GM12878 (cell line): ENCODE measurements around the gene IFT25. TPM values are rescaled to one million over a fixed set of nuclear protein-coding genes. Genes with fewer than 3 reads are reported as not detected.

ENCODE experiments used
- ATAC-seq: fragments of 200-7000 bp; cut with Tn5 transposase; 3 replicates; pipeline ENCODE4 v1.9.1; 2020; ENCODE audit warnings: mild to moderate bottlenecking, moderate library complexity
- BruUV-seq: library from RNA; stranded (reverse); fragments of 400-500 nt; replicated peaks from 2 replicates; lab custom pipeline; 2021; lab: Mats Ljungman, UMichigan
- CTCF ChIA-PET: fragments of 300-600 bp; sonication (Branson Sonifier 250); formaldehyde crosslinking; extraction: SDS; loops from one replicate; lab custom pipeline; 2021; ENCODE audit warnings: inconsistent platforms; lab: Yijun Ruan, JAX
- POLR2A ChIA-PET: fragments of 350-600 bp; formaldehyde crosslinking; extraction: SDS; loops from one replicate; lab custom pipeline; 2021; ENCODE audit warnings: inconsistent platforms; lab: Charles Lee
- RAD21 ChIA-PET: fragments of 300-600 bp; sonication (Branson Sonifier 250); formaldehyde crosslinking; loops from one replicate; lab custom pipeline; 2023; ENCODE audit warnings: antibody characterized with exemption; ENCODE audit not compliant: unreplicated experiment; lab: Charles Lee
- SMC1A ChIA-PET: fragments of 300-600 bp; sonication (Branson Sonifier 250); formaldehyde crosslinking; loops from one replicate; lab custom pipeline; 2023; ENCODE audit not compliant: unreplicated experiment, uncharacterized antibody; lab: Charles Lee
- DNase-seq: peaks from one replicate; pipeline ENCODE4 v3.0.0-alpha.2; 2011; ENCODE audit warnings: low read depth, low spot score
- FAIRE-seq: peaks from 3 replicates; lab custom pipeline; 2011; peaks lifted over from hg19 to GRCh38; lab: Jason Lieb, UNC
- H2AFZ ChIP-seq: 2 replicates; pipeline ENCODE4 v1.6.0; 2011; ENCODE audit warnings: low read depth, low read length, control low read depth; ENCODE audit not compliant: control insufficient read depth
- H3K27ac ChIP-seq: 2 replicates; pipeline ENCODE4 v1.5.1; 2011; ENCODE audit warnings: control low read depth; ENCODE audit not compliant: control insufficient read depth, insufficient read depth
- H3K27me3 ChIP-seq, 2 experiments: replicated peaks in 1 of 2; 2 replicates each; pipeline versions ENCODE4 v1.6.0 to v1.6.1; 2011; ENCODE audit warnings: low read length in 1 of 2; ENCODE audit not compliant: control insufficient read depth in 2 of 2, insufficient read depth in 2 of 2
- H3K36me3 ChIP-seq, 2 experiments: 2 replicates each; pipeline ENCODE4 v1.5.1; 2011; ENCODE audit warnings: low read length in 1 of 2; ENCODE audit not compliant: control insufficient read depth in 2 of 2, insufficient read depth in 2 of 2
- H3K4me1 ChIP-seq: 2 replicates; pipeline ENCODE4 v1.6.1; 2011; ENCODE audit warnings: mild to moderate bottlenecking, low read length, moderate library complexity, mixed read lengths; ENCODE audit not compliant: control insufficient read depth, insufficient read depth
- H3K4me2 ChIP-seq: 2 replicates; pipeline ENCODE4 v1.6.0; 2011; ENCODE audit warnings: control low read depth; ENCODE audit not compliant: control insufficient read depth, insufficient read depth
- H3K4me3 ChIP-seq: fragments of 200-600 bp; sonication (generic); 2 replicates; pipeline ENCODE4 v1.5.1; 2016
- H3K79me2 ChIP-seq: 2 replicates; pipeline ENCODE4 v1.6.0; 2011; ENCODE audit warnings: low read length; ENCODE audit not compliant: control insufficient read depth, insufficient read depth
- H3K9ac ChIP-seq: 2 replicates; pipeline ENCODE4 v1.8.0; 2011; ENCODE audit warnings: low read length, control low read depth, mixed read lengths; ENCODE audit not compliant: control insufficient read depth, insufficient read depth
- H3K9me3 ChIP-seq: replicated peaks from 3 replicates; pipeline ENCODE4 v1.5.1; 2011; ENCODE audit warnings: mild to moderate bottlenecking, low read length; ENCODE audit not compliant: control insufficient read depth, insufficient read depth
- H4K20me1 ChIP-seq: 2 replicates; pipeline ENCODE4 v1.6.0; 2011; ENCODE audit not compliant: control insufficient read depth, insufficient read depth
- IRF4 ChIP-seq: IDR thresholded peaks from 2 replicates; pipeline ENCODE4 v1.6.1; 2011; ENCODE audit warnings: low read depth, low read length
- JUND ChIP-seq: IDR thresholded peaks from 2 replicates; pipeline ENCODE4 v1.6.1; 2012; ENCODE audit warnings: low read depth, mild to moderate bottlenecking, low read length, improper control_type of control experiment, moderate library complexity
- MEF2B ChIP-seq: fragments of 450-650 bp; IDR thresholded peaks from 2 replicates; pipeline ENCODE4 v1.6.1; 2018; ENCODE audit warnings: mild to moderate bottlenecking, moderate library complexity; ENCODE audit not compliant: partially characterized antibody, poor library complexity, severe bottlenecking
- NKRF ChIP-seq: fragments of 450-650 bp; conservative IDR thresholded peaks from 2 replicates; pipeline ENCODE4 v1.6.1; 2017; ENCODE audit warnings: mild to moderate bottlenecking, moderate library complexity
- PBX3 ChIP-seq: IDR thresholded peaks from 2 replicates; pipeline ENCODE4 v1.6.1; 2011; ENCODE audit warnings: mild to moderate bottlenecking, low read depth, low read length, moderate library complexity; ENCODE audit not compliant: insufficient replicate concordance
- TCF12 ChIP-seq: IDR thresholded peaks from 2 replicates; pipeline ENCODE4 v1.6.1; 2011; ENCODE audit warnings: low read depth, mild to moderate bottlenecking, low read length
- WGBS: methylation state at CpG from one replicate; pipeline ENCODE4 v1.1.6; 2016; ENCODE audit warnings: low lambda C conversion rate; ENCODE audit not compliant: insufficient replicate concordance, insufficient coverage; ENCODE audit errors: missing lambda C conversion rate; 5-methylcytosine and 5-hydroxymethylcytosine counted together
- in situ Hi-C: fragments of 300-500 bp; cut with MboI; formaldehyde crosslinking; loops from 9 replicates; pipeline ENCODE4 v1.14.3; 2018; ENCODE audit warnings: mixed read lengths
- intact Hi-C: fragments of 100-400 bp; cut with micrococcal nuclease; formaldehyde crosslinking; loops from one replicate; pipeline ENCODE4 v1.14.2; 2022; ENCODE audit not compliant: unreplicated experiment
- polyA plus RNA-seq, 11 experiments: library from polyadenylated mRNA; depleted of rRNA in 4 of 11; unstranded in 6 of 11; stranded (reverse) in 5 of 11; fragments of >200 nt; fragmentation: Nextera tagmentation in 4 of 11; fragmentation: Illumina TruSeq in 1 of 11; extraction: Ambion mirVana in 4 of 11; extraction: Trizol in 1 of 11; gene quantifications; 1 replicate in 1 of 11; 2 replicates in 10 of 11; pipeline versions ENCODE4 v1.2.1 to v1.2.3, GENCODE V29; 2011 to 2016; ENCODE audit warnings: inconsistent platforms in 2 of 11, missing spikeins in 2 of 11, low read depth in 1 of 11
- total RNA-seq, 4 experiments: library from RNA; depleted of rRNA in 3 of 4; stranded (reverse); fragments of >200 nt in 3 of 4; fragmentation: Illumina TruSeq in 1 of 4; extraction: Trizol in 1 of 4; gene quantifications; 2 replicates each; pipeline versions ENCODE4 v1.2.1 to v1.2.3, GENCODE V29; 2013 to 2021

IFT25 gene
- total and polyA plus RNA-seq, 10 of the 15 experiments (the other 5 are each of a cell fraction or from before 2014, with no cell fraction given) = 55.7 to 242 (median 131) TPM

- FAIRE-seq (no peak), ATAC-seq (no peak), DNase-seq (no peak)
- Histone ChIP-seq H3K36me3 (peaks cover 0 to 9% of the 10 kb centered on the region in 2 experiments; a peak in 1 of 4 replicates), H3K79me2 (no peaks in the 10 kb centered on the region), H3K4me2 (no peak overlapping the region), H4K20me1 (no peaks in the 10 kb centered on the region), H3K4me1 (no peaks in the 10 kb centered on the region), H3K4me3 (no peak overlapping the region), H3K9ac (no peak overlapping the region), H3K27me3 (no peaks in the 10 kb centered on the region), H3K27ac (no peak overlapping the region), H2AFZ (no peak overlapping the region), H3K9me3 (no peaks in the 10 kb centered on the region)
- in situ Hi-C loops = no loop called here
- POLR2A ChIA-PET = no interaction called here
- no peak for TF ChIP-seq TCF12
- TF ChIP-seq JUND = no peak
- TF ChIP-seq PBX3 = no peak
- TF ChIP-seq IRF4 = no peak
- TF ChIP-seq NKRF = no peak
- TF ChIP-seq MEF2B = no peak
- CTCF ChIA-PET = interaction anchor here (1.8 kb wide), 1 partner anchor 32 kb away, joined by 6 read pairs; no protein-coding TSS in a partner anchor
- intact Hi-C loops = no loop called here
- SMC1A ChIA-PET = interaction anchor here (1.2 to 3.5 kb wide), 2 partner anchors 11 to 37 kb away, joined by 4 to 9 read pairs; no protein-coding TSS in a partner anchor
- no TSS peak for BruUV-seq
- 100% methylated on average over 4 of the region's 4 CpGs for WGBS
- RAD21 ChIA-PET = no interaction called here
Measured at GRCh38 chr1:53911442-53911841, 34.1 kb downstream of the IFT25 start.
